Upper lobe of left lung (tissue), 6 donors: Measurements from ENCODE around the gene ARID3C. TPM values are rescaled to one million over a fixed set of nuclear protein-coding genes. Genes with fewer than 3 reads are reported as not detected.

Experiments
- ATAC-seq, 2 donors: fragments of 200-7000 bp; cut with Tn5 transposase; one replicate each; pipeline ENCODE4 v1.9.1; 2022; ENCODE audit warnings: mild to moderate bottlenecking in 2 of 2, moderate library complexity in 2 of 2; ENCODE audit not compliant: low FRiP score in 2 of 2
- DNase-seq, 2 donors: peaks; one replicate each; pipeline ENCODE4 v3.0.0-alpha.2; 2019 to 2020
- H3K27ac ChIP-seq, 4 donors: fragments of 200-600 bp; sonication (generic); one replicate each; pipeline ENCODE4 v1.5.1; 2016 to 2019
- H3K27me3 ChIP-seq, 4 donors: fragments of 200-600 bp; sonication (generic); one replicate each; pipeline ENCODE4 v1.5.1; 2017 to 2019
- H3K36me3 ChIP-seq, 4 donors: fragments of 200-600 bp; sonication (generic); one replicate each; pipeline ENCODE4 v1.5.1; 2016 to 2019
- H3K4me1 ChIP-seq, 4 donors: fragments of 200-600 bp; sonication (generic); one replicate each; pipeline ENCODE4 v1.5.1; 2018 to 2019
- H3K4me3 ChIP-seq, 4 donors: fragments of 200-600 bp; sonication (generic); one replicate each; pipeline ENCODE4 v1.5.1; 2017 to 2019; ENCODE audit warnings: mild to moderate bottlenecking in 2 of 4, moderate library complexity in 1 of 4
- H3K9me3 ChIP-seq, 4 donors: fragments of 200-600 bp; sonication (generic); one replicate each; pipeline ENCODE4 v1.5.1; 2018 to 2019
- CTCF ChIP-seq, 6 experiments: fragments of 450-650 bp in 4 of 6; fragments of 200-600 bp in 2 of 6; sonication (generic) in 2 of 6; IDR thresholded peaks; one replicate each; pipeline ENCODE4 v1.5.1; 2016 to 2019; ENCODE audit warnings: antibody characterized with exemption in 6 of 6
- EP300 ChIP-seq, 4 donors: sonication (generic); formaldehyde crosslinking; IDR thresholded peaks; one replicate each; pipeline ENCODE4 v1.5.1; 2017; ENCODE audit warnings: antibody characterized with exemption in 4 of 4, control low read depth in 2 of 4
- POLR2A ChIP-seq, 4 donors: fragments of 450-650 bp; IDR thresholded peaks; one replicate each; pipeline ENCODE4 v1.5.1; 2016 to 2017; ENCODE audit warnings: antibody characterized with exemption in 4 of 4, mild to moderate bottlenecking in 2 of 4
- POLR2AphosphoS5 ChIP-seq, 2 donors: sonication (generic); formaldehyde crosslinking; IDR thresholded peaks; one replicate each; pipeline ENCODE4 v1.5.1; 2017; ENCODE audit warnings: antibody characterized with exemption in 2 of 2
- WGBS, 2 donors: methylation state at CpG; one replicate each; pipeline ENCODE4 v1.1.5; 2017 to 2018; 5-methylcytosine and 5-hydroxymethylcytosine counted together
- total RNA-seq, 6 donors: library from RNA; depleted of rRNA in 4 of 6; stranded (reverse); fragments of >200 nt in 4 of 6; gene quantifications; one replicate each; pipeline versions ENCODE4 v1.1.0 to v1.2.1, GENCODE V29; 2016 to 2021
- donor health status: DM: no; HTN: no; CAD: no; lungs with moderate emphysema.
- donor health status: DM: no; HTN: yes; CAD: no; lungs with severe emphysema.

Gene ARID3C
- total RNA-seq, 6 donors from 2014 or later, result not detected

DNA sequence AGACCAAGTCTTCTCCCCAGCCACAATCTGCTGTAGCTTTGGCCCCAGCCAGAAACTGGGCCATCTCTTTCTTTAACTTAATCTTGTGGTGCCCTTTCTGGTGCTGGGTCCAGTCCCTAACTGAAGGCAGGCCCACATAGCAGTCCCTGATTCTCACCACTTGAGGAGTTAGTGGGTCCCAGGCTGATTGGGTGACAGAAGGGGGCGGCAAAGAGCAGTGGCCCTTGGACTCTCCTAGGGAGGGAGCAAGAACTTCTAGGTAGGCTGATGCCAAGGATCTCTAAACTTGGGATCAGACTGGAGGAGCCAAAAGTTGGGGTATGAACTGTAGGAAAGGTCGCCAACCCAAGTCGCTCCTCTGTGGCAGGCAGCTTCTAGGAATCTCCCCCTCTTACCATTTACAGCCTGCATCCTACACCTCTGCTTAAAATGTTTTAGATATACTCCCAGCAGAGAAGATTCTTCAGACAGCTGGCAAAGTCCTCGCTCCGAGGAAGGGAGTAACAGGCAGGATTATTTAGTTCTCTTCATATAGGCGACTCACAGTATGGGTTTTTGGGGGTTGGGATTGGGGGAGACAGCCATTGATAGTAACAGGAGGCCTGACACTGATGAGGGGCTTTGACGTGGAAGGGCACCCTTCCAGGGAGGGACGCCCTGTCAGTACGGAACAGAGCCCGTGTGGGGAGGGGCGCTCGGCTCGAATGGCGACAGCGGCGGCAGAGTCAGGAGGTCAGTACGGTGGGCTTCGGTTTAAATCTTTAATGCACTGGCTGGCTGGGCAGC, 35.6 kb upstream of the ARID3C start:
- peaks cover 0 to 14% (median 3%) of the 10 kb centered on the region in 4 donors for H3K36me3 ChIP-seq
- ATAC-seq (peak; percentile 20 to 65), DNase-seq (peak in 1 of 2 donors; percentile 83)
- WGBS, 2 donors, result 18 to 23% methylated on average over 11 to 18 of the region's 18 CpGs
- peaks cover 0 to under 1% (median 0%) of the 10 kb centered on the region in 4 donors for H3K9me3 ChIP-seq
- peak; percentile 61 to 82 (median 70) for TF ChIP-seq CTCF (IDR thresholded peaks at IDR 0.05)
- no peak for TF ChIP-seq POLR2AphosphoS5 (IDR thresholded peaks at IDR 0.05)
- no peak for TF ChIP-seq POLR2A (IDR thresholded peaks at IDR 0.05)
- H3K4me1 ChIP-seq, result peaks cover 8 to 24% (median 17%) of the 10 kb centered on the region in 4 donors
- H3K27ac ChIP-seq, result peak overlapping the region; percentile 97 to 100 (median 98)
- peak overlapping the region; percentile 67 to 82 (median 78) for H3K4me3 ChIP-seq
- H3K27me3 ChIP-seq, result no peaks in the 10 kb centered on the region

DNA sequence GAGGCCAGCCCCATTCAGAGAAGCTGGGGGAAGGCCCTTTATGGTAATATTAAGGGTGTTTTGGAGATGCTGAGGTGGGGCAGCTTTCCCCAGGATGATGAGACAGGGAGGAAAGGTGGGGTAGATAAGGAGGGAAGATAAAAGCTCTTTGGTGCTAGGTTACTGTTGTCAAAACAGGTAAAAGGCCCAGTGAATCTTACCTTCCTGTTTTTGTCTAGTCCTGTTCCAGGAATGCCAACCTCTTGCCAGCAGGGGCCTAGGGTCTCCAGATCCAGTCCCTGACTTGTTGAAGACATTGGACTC, 34.4 kb upstream of the ARID3C start:
- Histone ChIP-seq H3K27me3 (no peaks in the 10 kb centered on the region), H3K4me3 (no peak overlapping the region), H3K27ac (no peak overlapping the region), H3K36me3 (peaks cover 0 to 10% (median 3%) of the 10 kb centered on the region in 4 donors), H3K9me3 (no peaks in the 10 kb centered on the region), H3K4me1 (peaks cover 8 to 24% (median 17%) of the 10 kb centered on the region in 4 donors)
- no peak for DNase-seq
- no peak for ATAC-seq
- TF ChIP-seq POLR2AphosphoS5 (IDR thresholded peaks at IDR 0.05) (no peak), EP300 (IDR thresholded peaks at IDR 0.05) (no peak), CTCF (IDR thresholded peaks at IDR 0.05) (no peak), POLR2A (IDR thresholded peaks at IDR 0.05) (no peak)

- Histone ChIP-seq H3K27me3 (no peaks in the 10 kb centered on the region), H3K4me1 (peaks cover 8 to 24% (median 17%) of the 10 kb centered on the region in 4 donors), H3K4me3 (no peak within 1 kb of the TSS), H3K9me3 (no peaks in the 10 kb centered on the region), H3K36me3 (peaks cover 0 to 10% (median 3%) of the 10 kb centered on the region in 4 donors), H3K27ac (no peak within 1 kb of the TSS)
- no peak for DNase-seq
- no peak for ATAC-seq
- WGBS, 2 donors, result 94 to 96% methylated on average over 4 of the region's 4 CpGs
- TF ChIP-seq POLR2A (IDR thresholded peaks at IDR 0.05) (no peak), EP300 (IDR thresholded peaks at IDR 0.05) (no peak), POLR2AphosphoS5 (IDR thresholded peaks at IDR 0.05) (no peak), CTCF (IDR thresholded peaks at IDR 0.05) (no peak)
Observed at GRCh38 chr9:34662526-34663302, 33.8 kb upstream of the ARID3C start, which contains the start of gene CCL27. TSS of gene CCL27 (minus strand) at chr9:34662657. CDS start at chr9:34662633, 24 bp downstream.

DNA sequence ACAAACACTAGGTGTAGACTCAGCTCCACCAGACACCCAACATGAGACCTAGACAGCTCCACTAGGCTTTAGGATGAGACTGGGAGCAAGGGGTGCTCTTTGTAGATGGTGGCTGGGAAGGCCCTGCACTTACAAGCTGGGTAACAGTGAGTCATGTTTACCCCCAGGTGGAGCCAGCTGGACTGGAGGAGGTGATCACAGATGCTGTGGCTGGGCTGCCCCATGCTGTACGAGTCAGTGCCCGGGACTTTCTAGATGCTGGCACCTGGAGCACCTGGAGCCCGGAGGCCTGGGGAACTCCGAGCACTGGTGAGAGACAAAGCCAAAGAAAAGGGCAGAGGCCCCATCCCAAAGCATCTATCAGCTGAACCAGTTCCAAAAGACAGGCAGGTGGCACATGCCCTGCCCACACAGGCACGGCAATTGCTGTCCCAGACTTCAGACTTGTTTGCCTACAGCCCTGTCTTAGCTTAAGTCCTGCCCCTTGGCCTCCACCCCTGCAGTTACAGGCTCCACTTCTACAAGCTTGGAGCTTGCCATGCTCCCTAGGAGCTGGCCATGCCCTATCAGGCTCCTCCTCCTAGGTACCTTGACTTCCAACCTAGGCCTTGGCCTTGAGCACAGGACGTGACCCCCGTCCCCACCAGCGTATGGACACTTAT, 30.9 kb upstream of the ARID3C start:
- Histone ChIP-seq H3K9me3 (no peaks in the 10 kb centered on the region), H3K36me3 (peaks cover 0 to 10% (median 3%) of the 10 kb centered on the region in 4 donors), H3K4me1 (peaks cover 9 to 10% (median 10%) of the 10 kb centered on the region in 4 donors), H3K4me3 (no peak overlapping the region), H3K27me3 (no peaks in the 10 kb centered on the region), H3K27ac (no peak overlapping the region)
- WGBS, 2 donors, result 38 to 91% methylated on average over 1 to 8 of the region's 8 CpGs
- DNase-seq, result peak in 1 of 2 donors; percentile 24
- no peak for ATAC-seq
- TF ChIP-seq POLR2AphosphoS5 (IDR thresholded peaks at IDR 0.05), result no peak

DNA sequence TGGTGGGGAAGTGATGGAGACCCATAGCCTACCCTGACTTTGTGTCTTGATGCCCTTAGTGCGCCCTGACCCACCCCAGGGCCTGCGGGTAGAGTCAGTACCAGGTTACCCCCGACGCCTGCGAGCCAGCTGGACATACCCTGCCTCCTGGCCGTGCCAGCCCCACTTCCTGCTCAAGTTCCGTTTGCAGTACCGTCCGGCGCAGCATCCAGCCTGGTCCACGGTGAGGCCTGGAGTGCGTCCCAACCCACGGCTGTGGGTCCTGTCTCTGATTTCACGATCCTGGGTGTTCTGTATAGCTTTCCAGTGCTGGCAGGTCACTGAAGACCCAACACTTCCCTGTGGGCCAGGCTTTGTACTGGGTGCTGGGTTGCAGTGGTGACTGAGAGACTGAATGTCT, 29.6 kb upstream of the ARID3C start:
- 87 to 96% methylated on average over 5 to 14 of the region's 14 CpGs for WGBS, 2 donors
- TF ChIP-seq EP300 (IDR thresholded peaks at IDR 0.05), result no peak
- TF ChIP-seq POLR2AphosphoS5 (IDR thresholded peaks at IDR 0.05), result no peak
- no peak for TF ChIP-seq POLR2A (IDR thresholded peaks at IDR 0.05)
- TF ChIP-seq CTCF (IDR thresholded peaks at IDR 0.05), result no peak
- DNase-seq, result peak in 1 of 2 donors; percentile 56

More for the DNA sequence above, 29.6 kb upstream of the ARID3C start:
- H3K4me1 ChIP-seq, result peaks cover 15 to 19% (median 18%) of the 10 kb centered on the region in 4 donors
- ATAC-seq, result no peak
- peaks cover 0 to 10% (median 3%) of the 10 kb centered on the region in 4 donors for H3K36me3 ChIP-seq
- no peaks in the 10 kb centered on the region for H3K27me3 ChIP-seq
- H3K4me3 ChIP-seq, result no peak overlapping the region
- no peaks in the 10 kb centered on the region for H3K9me3 ChIP-seq
- H3K27ac ChIP-seq, result no peak overlapping the region
